ENCODE data around the gene USP53.
A peak's percentile ranks its signal among the peaks of the same experiment; 100 is the strongest.
"Not testable (repeated sequence)": the region's sequence is repeated elsewhere in the genome, so short reads cannot be mapped to it uniquely, and the experiment has no call there.

Gene USP53

DNA sequence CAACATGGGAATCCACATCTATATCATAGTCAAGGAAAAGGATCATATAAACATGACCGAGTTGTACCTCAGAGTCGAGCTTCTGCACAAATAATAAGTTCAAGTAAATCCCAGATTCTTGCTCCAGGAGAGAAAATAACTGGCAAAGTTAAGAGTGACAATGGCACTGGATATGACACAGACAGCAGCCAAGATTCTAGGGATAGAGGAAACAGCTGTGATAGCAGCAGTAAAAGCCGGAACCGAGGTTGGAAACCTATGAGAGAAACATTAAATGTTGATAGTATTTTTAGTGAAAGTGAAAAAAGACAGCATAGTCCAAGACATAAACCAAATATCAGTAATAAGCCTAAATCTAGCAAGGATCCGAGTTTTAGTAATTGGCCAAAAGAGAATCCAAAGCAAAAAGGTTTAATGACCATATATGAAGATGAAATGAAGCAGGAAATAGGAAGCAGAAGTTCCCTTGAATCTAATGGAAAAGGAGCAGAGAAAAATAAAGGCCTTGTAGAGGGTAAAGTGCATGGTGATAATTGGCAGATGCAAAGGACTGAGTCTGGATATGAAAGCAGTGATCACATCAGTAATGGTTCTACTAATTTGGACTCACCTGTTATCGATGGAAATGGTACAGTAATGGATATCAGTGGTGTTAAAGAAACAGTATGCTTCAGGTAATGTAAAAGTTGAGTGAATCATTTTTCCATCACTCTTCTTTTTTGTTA, 59.0 kb downstream of the USP53 start:
- DNase-seq (ENCODE audit: low read depth in 2 of 2) = no peak

DNA sequence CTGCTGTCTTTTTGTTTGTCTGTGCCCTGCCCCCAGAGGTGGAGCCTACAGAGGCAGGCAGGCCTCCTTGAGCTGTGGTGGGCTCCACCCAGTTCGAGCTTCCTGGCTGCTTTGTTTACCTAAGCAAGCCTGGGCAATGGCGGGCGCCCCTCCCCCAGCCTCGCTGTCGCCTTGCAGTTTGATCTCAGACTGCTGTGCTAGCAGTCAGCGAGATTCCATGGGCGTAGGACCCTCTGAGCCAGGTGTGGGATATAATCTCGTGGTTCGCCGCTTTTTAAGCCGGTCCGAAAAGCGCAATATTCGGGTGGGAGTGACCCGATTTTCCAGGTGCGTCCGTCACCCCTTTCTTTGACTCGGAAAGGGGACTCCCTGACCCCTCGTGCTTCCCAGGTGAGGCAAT, 67.0 kb downstream of the USP53 start:
- not testable (repeated sequence) for DNase-seq (ENCODE audit: low read depth in 2 of 2)

GRCh38 chr4:119279945-119280344, 67.4 kb downstream of the USP53 start:
- not testable (repeated sequence) for DNase-seq (ENCODE audit: low read depth in 2 of 2)

GRCh38 chr4:119281393-119281792, 68.9 kb downstream of the USP53 start:
- no peak for DNase-seq (ENCODE audit: low read depth in 2 of 2)

DNA sequence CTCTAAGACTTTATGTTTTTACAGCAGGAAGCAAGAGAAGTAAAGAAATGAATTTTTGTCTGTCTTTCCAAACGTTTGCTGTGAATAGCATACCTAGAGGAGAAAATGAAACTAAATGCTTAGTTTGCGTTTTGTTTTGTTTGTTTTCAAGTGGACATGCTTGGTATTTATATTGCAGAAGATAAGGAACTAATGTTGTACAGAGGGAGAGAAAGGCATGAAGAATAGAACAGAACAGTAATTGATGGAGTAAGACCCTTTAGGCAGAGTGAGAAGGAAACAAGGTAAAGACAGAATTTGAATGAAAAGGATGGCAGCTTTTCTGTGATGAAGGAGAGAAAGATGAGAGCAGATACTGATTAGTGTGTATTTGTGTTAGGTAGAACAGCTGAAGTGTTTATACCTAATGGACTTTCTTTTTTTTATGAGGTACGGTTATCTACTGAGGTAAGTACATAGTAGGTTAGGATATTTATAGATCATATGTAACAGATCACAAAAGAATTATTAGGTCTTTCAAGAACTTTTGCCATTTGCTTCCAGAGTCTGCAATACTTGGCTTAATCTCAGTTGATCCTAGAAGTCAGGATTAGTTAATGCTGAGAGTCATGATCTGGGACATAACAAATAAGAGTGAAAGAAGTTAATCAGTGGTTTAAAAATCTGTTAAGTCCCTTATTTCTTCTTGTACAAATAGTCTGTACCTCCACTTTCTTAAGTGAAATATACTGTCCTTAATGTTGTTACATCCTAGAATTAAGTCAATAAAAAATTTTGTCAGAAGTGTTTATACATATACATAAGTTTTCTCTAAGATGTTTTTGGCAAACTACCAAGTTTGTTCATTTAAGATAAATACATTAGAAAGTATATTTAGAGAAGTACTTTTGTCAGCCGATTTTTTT, 72.6 kb downstream of the USP53 start:
- DNase-seq (ENCODE audit: low read depth in 2 of 2) = no peak

GRCh38 chr4:119286377-119287002, 74.0 kb downstream of the USP53 start:
- DNase-seq (ENCODE audit: low read depth in 2 of 2) = no peak

- DNase-seq (ENCODE audit: low read depth in 2 of 2) = no peak
These were observed 76.8 kb downstream of the USP53 start for GRCh38 chr4:119289313-119289712.

DNA sequence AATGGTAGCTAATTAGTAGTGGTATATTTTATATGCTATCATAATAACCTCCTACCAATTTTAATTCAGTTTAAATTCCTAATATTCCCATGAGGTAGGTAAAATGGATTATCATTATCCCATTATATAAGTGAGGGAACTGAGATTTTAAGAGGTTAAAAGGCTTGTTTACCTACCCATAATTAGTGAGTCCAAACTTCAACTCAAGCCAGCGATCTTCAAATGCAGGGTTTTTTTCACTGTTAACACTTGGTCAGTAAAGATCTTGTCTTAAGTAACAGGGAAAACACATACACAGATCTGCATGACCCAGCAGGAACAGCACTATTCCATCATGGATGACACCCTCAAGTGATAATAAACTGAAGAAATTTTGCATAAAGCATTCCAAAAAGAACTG, 78.1 kb downstream of the USP53 start:
- DNase-seq (ENCODE audit: low read depth in 2 of 2) = no peak

DNA sequence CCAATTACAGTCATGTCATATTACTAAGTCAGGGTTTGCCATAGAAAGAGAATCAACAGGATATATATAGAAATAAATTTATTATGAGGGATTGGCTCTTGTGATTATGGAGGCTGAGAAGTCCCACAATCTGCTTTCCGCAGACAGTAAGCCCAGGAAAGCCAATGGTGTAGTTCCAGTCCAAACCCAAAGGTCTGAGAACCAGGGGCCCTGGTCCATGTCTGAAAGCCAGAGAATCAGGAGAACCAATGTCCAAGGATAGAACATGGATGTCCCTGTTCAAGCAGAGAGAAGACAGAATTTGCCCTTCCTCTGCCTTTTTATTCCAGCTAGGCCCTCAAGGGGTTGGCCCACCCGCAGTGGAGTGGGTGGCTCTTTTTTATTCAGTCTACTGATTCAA, 83.8 kb downstream of the USP53 start:
- DNase-seq (ENCODE audit: low read depth in 2 of 2) = no peak

DNA sequence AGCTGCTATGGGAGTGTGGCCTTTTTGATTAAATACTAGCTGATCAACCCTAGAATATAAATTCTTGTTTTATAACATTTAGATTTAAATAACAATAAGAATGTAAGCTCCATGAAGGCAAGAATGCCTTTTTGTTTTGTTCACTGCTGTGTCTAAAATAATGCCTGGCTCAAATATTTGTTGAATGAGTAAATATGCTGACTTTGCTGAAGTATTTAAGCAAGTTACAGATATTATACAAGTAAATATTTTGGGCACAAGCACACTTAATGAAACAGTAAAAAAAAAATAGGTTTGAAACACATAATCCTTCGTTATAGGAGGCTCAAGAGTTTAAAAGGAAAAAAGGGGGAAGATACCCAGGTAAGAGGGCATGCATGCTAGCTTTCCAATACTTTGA, 85.3 kb downstream of the USP53 start:
- no peak for DNase-seq (ENCODE audit: low read depth in 2 of 2)

GRCh38 chr4:119299260-119299671, 86.8 kb downstream of the USP53 start:
- no peak for DNase-seq (ENCODE audit: low read depth in 2 of 2)

DNA sequence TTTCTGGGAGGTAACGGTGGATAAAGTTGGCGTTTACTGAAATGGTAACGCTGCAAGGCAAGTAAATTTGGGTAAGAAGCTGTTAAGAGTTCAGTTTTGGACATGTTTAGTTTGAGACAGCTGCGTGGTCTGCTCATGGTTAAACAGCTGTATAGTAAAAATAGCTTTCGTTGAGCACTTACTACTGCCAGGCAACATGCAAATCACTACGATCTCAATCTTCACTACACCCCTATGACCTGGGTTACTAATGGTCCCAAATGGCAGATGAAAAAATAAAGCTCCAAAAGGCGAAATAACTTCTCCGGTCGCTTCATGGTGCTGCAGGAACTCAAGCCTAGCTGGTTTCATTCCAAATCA, 87.2 kb downstream of the USP53 start:
- DNase-seq (ENCODE audit: low read depth in 2 of 2) = no peak

DNA sequence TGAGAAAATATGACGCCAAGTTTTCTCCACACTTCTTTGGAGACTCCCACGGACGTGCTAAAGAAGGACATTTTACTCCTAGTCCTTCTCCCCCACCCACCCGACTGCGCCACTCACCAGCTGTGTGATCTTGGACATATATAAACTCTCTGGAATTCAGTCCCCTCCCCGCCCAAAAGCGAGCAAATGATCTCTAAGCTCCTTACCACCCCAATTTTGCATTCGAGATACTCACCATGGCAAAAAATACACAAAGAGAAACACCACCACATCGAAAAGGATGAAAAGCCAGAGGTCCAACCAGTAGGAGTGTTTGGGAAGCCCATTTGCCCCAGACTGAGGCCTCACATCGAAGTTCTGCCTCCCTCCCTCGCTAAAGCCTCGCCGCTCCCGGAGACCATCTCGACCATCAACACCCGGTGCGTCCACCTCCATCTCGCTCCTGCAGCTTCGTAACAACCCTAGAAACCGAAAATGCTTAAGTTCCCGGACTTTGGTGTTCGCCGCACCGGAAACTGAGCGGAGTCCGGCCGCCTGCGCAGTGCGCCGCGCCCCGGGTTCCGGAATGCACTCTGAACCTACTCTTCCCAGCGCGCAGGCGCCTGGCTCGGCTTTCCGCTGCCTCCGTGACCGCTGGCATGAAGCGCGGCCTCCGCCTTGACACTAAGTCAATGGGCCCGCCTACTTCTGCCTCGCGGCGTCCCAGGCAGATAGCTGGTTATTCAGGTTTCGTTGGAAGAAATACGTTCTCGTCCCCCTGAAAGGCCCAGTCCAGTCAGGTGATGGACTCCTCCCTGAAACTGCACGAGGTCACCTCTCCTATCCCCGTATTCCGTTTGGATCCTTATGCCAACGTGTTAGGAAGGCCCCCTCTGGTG, 87.8 kb downstream of the USP53 start:
- peak; percentile 78 to 83 for DNase-seq (ENCODE audit: low read depth in 2 of 2)

GRCh38 chr4:119302073-119302832, 89.7 kb downstream of the USP53 start:
- no peak for DNase-seq (ENCODE audit: low read depth in 2 of 2)

GRCh38 chr4:119303587-119304305, 91.2 kb downstream of the USP53 start:
- DNase-seq (ENCODE audit: low read depth in 2 of 2) = no peak

- no peak for DNase-seq (ENCODE audit: low read depth in 2 of 2)
These were observed 91.9 kb downstream of the USP53 start for GRCh38 chr4:119304431-119304830.

DNA sequence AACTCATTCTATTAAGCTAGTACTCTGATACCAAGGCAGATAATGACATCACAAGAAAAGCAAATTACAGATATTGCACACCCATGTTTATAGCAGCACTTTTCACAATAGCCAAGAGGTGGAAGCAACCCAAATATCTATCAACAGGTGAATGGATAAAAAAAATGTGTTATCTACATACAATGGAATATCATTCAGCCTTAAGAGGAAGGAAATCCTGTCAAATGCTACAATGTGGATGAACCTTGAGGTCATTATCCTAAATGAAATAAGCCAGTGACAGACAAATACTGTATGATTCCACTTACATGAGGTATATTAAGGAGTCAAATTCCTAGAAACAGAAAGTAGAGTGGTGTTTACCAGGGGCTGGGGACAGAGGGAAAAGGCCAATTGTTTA, 95.1 kb downstream of the USP53 start:
- DNase-seq (ENCODE audit: low read depth in 2 of 2) = no peak

- DNase-seq (ENCODE audit: low read depth in 2 of 2) = no peak
These were observed 98.3 kb downstream of the USP53 start for GRCh38 chr4:119310826-119311225.

DNA sequence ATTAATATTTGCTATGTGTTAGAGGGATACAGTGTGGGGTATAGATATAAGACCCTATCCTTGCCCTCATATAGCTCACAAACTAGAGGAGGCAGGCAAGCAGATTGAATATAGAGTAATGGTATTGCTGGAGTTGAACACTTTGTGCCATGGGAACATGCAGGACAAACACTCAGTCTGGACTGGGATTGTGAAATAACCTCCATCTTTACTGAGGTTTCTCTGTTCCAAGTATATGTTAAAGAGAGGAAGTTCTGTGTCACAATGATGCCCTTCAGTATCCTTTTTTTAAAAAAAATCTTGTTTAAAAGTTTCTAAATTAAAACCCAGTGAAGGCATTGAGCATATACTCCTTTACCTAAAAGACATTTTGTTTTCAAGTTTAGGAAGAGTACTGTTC, 100.7 kb downstream of the USP53 start:
- no peak for DNase-seq (ENCODE audit: low read depth in 2 of 2)

GRCh38 chr4:119314356-119314755, 101.8 kb downstream of the USP53 start:
- no peak for DNase-seq (ENCODE audit: low read depth in 2 of 2)

Measured in stimulated activated CD8-positive, alpha-beta memory T cell treated with anti-CD3 and anti-CD28 coated beads, Interleukin-2, amount 100 ng/mL, for 1 hour (primary cell).